H1 (cell line): ENCODE measurements around the gene MT1H. TPM values are rescaled to one million over a fixed set of nuclear protein-coding genes. Genes with fewer than 3 reads are reported as not detected.

ENCODE experiments used
- CTCF ChIA-PET: fragments of 300-600 bp; sonication (Branson Sonifier 250); formaldehyde crosslinking; loops from one replicate; lab custom pipeline; 2021; ENCODE audit not compliant: partially characterized antibody; lab: Charles Lee
- POLR2A ChIA-PET: fragments of 300-600 bp; sonication (Branson Sonifier 250); formaldehyde crosslinking; loops from one replicate; lab custom pipeline; 2021; ENCODE audit warnings: inconsistent platforms; ENCODE audit not compliant: partially characterized antibody; lab: Charles Lee
- DNase-seq, 2 experiments: peaks; one replicate each; pipeline versions ENCODE4 v3.0.0 to v3.0.0-alpha.2; 2010 to 2022; ENCODE audit warnings: low spot score in 2 of 2, low read depth in 1 of 2, mixed read lengths in 1 of 2
- FAIRE-seq: peaks from 2 replicates; lab custom pipeline; 2011; peaks lifted over from hg19 to GRCh38; lab: Jason Lieb, UNC
- H2AFZ ChIP-seq: 2 replicates; pipeline ENCODE4 v1.8.1; 2012; ENCODE audit warnings: low read length, inconsistent platforms
- H2AK5ac ChIP-seq: 2 replicates; pipeline ENCODE4 v1.6.1; 2013; ENCODE audit warnings: low read depth, low read length
- H2BK120ac ChIP-seq: replicated peaks from 2 replicates; pipeline ENCODE3; 2013; ENCODE audit warnings: low read depth, low read length, inconsistent platforms
- H2BK12ac ChIP-seq: 2 replicates; pipeline ENCODE4 v1.6.1; 2013; ENCODE audit warnings: low read depth, low read length
- H2BK15ac ChIP-seq: 2 replicates; pipeline ENCODE4 v1.6.1; 2013; ENCODE audit warnings: low read length
- H2BK20ac ChIP-seq: 2 replicates; pipeline ENCODE4 v1.6.1; 2013; ENCODE audit warnings: low read length
- H2BK5ac ChIP-seq: 2 replicates; pipeline ENCODE4 v1.6.1; 2013; ENCODE audit warnings: low read depth, low read length
- H3K14ac ChIP-seq: 2 replicates; pipeline ENCODE4 v1.6.1; 2013; ENCODE audit warnings: inconsistent platforms; ENCODE audit not compliant: insufficient read length
- H3K18ac ChIP-seq: 2 replicates; pipeline ENCODE4 v1.6.1; 2013; ENCODE audit warnings: low read length; ENCODE audit errors: extremely low read depth
- H3K23ac ChIP-seq: 2 replicates; pipeline ENCODE4 v1.6.1; 2013; ENCODE audit warnings: inconsistent platforms; ENCODE audit not compliant: insufficient read length
- H3K23me2 ChIP-seq: 2 replicates; pipeline ENCODE4 v1.6.1; 2013; ENCODE audit warnings: low read depth, low read length
- H3K27ac ChIP-seq: 2 replicates; pipeline ENCODE4 v1.6.1; 2011; ENCODE audit warnings: low read depth, low read length, inconsistent platforms
- H3K27me3 ChIP-seq, 4 experiments: replicated peaks in 1 of 4; 1 replicate in 1 of 4; 2 replicates in 3 of 4; pipeline versions ENCODE4 v1.6.1 to v1.8.1; 2011 to 2013; ENCODE audit warnings: low read length in 3 of 4, mild to moderate bottlenecking in 3 of 4, inconsistent platforms in 2 of 4, mixed read lengths in 2 of 4, moderate library complexity in 1 of 4; ENCODE audit not compliant: control insufficient read depth in 3 of 4, insufficient read depth in 3 of 4; ENCODE audit errors: extremely low read depth in 1 of 4
- H3K36me3 ChIP-seq, 4 experiments: 2 replicates each; pipeline versions ENCODE4 v1.6.1 to v1.8.1; 2011 to 2013; ENCODE audit warnings: mild to moderate bottlenecking in 4 of 4, low read length in 3 of 4, moderate library complexity in 2 of 4, control low read depth in 1 of 4, inconsistent platforms in 1 of 4; ENCODE audit not compliant: insufficient read depth in 4 of 4, control insufficient read depth in 2 of 4
- H3K4ac ChIP-seq: replicated peaks from 2 replicates; pipeline ENCODE3; 2013; ENCODE audit warnings: low read length, low read depth, mixed read lengths, inconsistent platforms; ENCODE audit not compliant: insufficient read length
- H3K4me1 ChIP-seq, 4 experiments: replicated peaks in 1 of 4; 1 replicate in 1 of 4; 2 replicates in 3 of 4; pipeline versions ENCODE4 v1.6.1 to v1.8.1; 2011 to 2013; ENCODE audit warnings: low read length in 3 of 4, inconsistent platforms in 2 of 4, mixed read lengths in 1 of 4; ENCODE audit not compliant: insufficient read depth in 4 of 4, control insufficient read depth in 3 of 4
- H3K4me2 ChIP-seq, 2 experiments: 2 replicates each; pipeline versions ENCODE4 v1.6.1 to v1.8.1; 2011 to 2013; ENCODE audit warnings: low read depth in 2 of 2, low read length in 2 of 2, control low read depth in 1 of 2, inconsistent platforms in 1 of 2, mild to moderate bottlenecking in 1 of 2; ENCODE audit not compliant: insufficient read depth in 1 of 2
- H3K4me3 ChIP-seq, 4 experiments: fragments of 200-600, 300-600 bp in 1 of 4; sonication (generic), shearing (Covaris generic), sonication (Bioruptor Twin) in 1 of 4; 2 replicates each; pipeline versions ENCODE4 v1.5.1 to v1.8.1; 2011 to 2016; ENCODE audit warnings: low read length in 4 of 4, low read depth in 3 of 4, control low read depth in 2 of 4, inconsistent platforms in 2 of 4, mild to moderate bottlenecking in 2 of 4, mixed read lengths in 1 of 4, moderate library complexity in 1 of 4; ENCODE audit not compliant: insufficient read depth in 2 of 4; ENCODE audit errors: extremely low read depth in 1 of 4
- H3K56ac ChIP-seq: replicated peaks from 2 replicates; pipeline ENCODE3; 2013; ENCODE audit warnings: low read depth, mild to moderate bottlenecking, mixed read lengths, low read length, inconsistent platforms; ENCODE audit not compliant: insufficient read length
- H3K79me1 ChIP-seq: 2 replicates; pipeline ENCODE4 v1.6.1; 2013; ENCODE audit warnings: low read depth, low read length, control low read depth
- H3K79me2 ChIP-seq, 2 experiments: 2 replicates each; pipeline versions ENCODE4 v1.6.1 to v1.8.1; 2012 to 2013; ENCODE audit warnings: low read length in 2 of 2, mild to moderate bottlenecking in 2 of 2, inconsistent platforms in 1 of 2; ENCODE audit not compliant: insufficient read depth in 2 of 2, control insufficient read depth in 1 of 2
- H3K9ac ChIP-seq, 4 experiments: replicated peaks in 1 of 4; 1 replicate in 1 of 4; 2 replicates in 3 of 4; pipeline versions ENCODE4 v1.6.1 to v1.8.1; 2011 to 2013; ENCODE audit warnings: low read depth in 3 of 4, low read length in 3 of 4, control low read depth in 2 of 4, mild to moderate bottlenecking in 2 of 4, moderate library complexity in 2 of 4, inconsistent platforms in 1 of 4; ENCODE audit errors: extremely low read depth in 1 of 4
- H3K9me3 ChIP-seq, 2 experiments: 2 replicates each; pipeline versions ENCODE4 v1.6.1 to v1.8.1; 2012 to 2013; ENCODE audit warnings: mild to moderate bottlenecking in 2 of 2, moderate library complexity in 2 of 2, control low read depth in 1 of 2, inconsistent platforms in 1 of 2, low read depth in 1 of 2, low read length in 1 of 2, mixed read lengths in 1 of 2; ENCODE audit not compliant: insufficient read depth in 2 of 2
- H4K20me1 ChIP-seq, 2 experiments: replicated peaks in 1 of 2; 2 replicates each; pipeline versions ENCODE3 to v1.8.1; 2011 to 2013; ENCODE audit warnings: inconsistent platforms in 2 of 2, low read length in 2 of 2, mild to moderate bottlenecking in 1 of 2; ENCODE audit not compliant: insufficient read depth in 2 of 2, control insufficient read depth in 1 of 2
- H4K5ac ChIP-seq: 2 replicates; pipeline ENCODE4 v1.6.1; 2013; ENCODE audit warnings: low read length, low read depth, mixed read lengths, inconsistent platforms; ENCODE audit not compliant: insufficient read length
- H4K8ac ChIP-seq: 2 replicates; pipeline ENCODE4 v1.8.0; 2013; ENCODE audit warnings: mild to moderate bottlenecking, moderate library complexity, low read length, inconsistent platforms; ENCODE audit not compliant: insufficient read depth; ENCODE audit errors: extremely low read depth
- H4K91ac ChIP-seq: replicated peaks from 2 replicates; pipeline ENCODE3; 2013; ENCODE audit warnings: low read length, mixed read lengths, inconsistent platforms; ENCODE audit not compliant: insufficient read length
- CREB1 ChIP-seq: IDR thresholded peaks from 2 replicates; pipeline ENCODE4 v1.6.1; 2012; ENCODE audit warnings: inconsistent platforms
- EP300 ChIP-seq, 2 experiments: IDR thresholded peaks; 1 replicate in 1 of 2; 2 replicates in 1 of 2; pipeline ENCODE4 v1.6.1; 2011 to 2012; ENCODE audit warnings: low read depth in 2 of 2, low read length in 2 of 2, mild to moderate bottlenecking in 2 of 2, borderline replicate concordance in 1 of 2, inconsistent platforms in 1 of 2, moderate library complexity in 1 of 2
- GTF2F1 ChIP-seq: IDR thresholded peaks from 2 replicates; pipeline ENCODE4 v1.6.1; 2012; ENCODE audit warnings: low read depth, low read length, improper control_type of control experiment, borderline replicate concordance
- HDAC6 ChIP-seq: IDR thresholded peaks from one replicate; pipeline ENCODE4 v1.7.1; 2012; ENCODE audit warnings: low read depth, mild to moderate bottlenecking, inconsistent platforms, low read length, moderate library complexity
- JUN ChIP-seq: IDR thresholded peaks from 2 replicates; pipeline ENCODE4 v1.6.1; 2011; ENCODE audit warnings: low read depth, mild to moderate bottlenecking, improper control_type of control experiment, low read length
- JUND ChIP-seq: IDR thresholded peaks from 2 replicates; pipeline ENCODE4 v1.6.1; 2011; ENCODE audit warnings: mild to moderate bottlenecking, improper control_type of control experiment, low read length
- KDM1A ChIP-seq: fragments of 200-600, 300-600 bp; sonication (generic); IDR thresholded peaks from 2 replicates; pipeline ENCODE4 v1.7.1; 2016; ENCODE audit warnings: mild to moderate bottlenecking, low read length, borderline replicate concordance
- KDM4A ChIP-seq: IDR thresholded peaks from one replicate; pipeline ENCODE4 v1.7.1; 2012; ENCODE audit warnings: low read depth, mild to moderate bottlenecking, moderate library complexity, low read length, inconsistent platforms; ENCODE audit not compliant: severe bottlenecking
- POU5F1 ChIP-seq: IDR thresholded peaks from 2 replicates; pipeline ENCODE4 v1.6.1; 2011; ENCODE audit warnings: low read depth, mild to moderate bottlenecking, low read length, moderate library complexity
- SIRT6 ChIP-seq: IDR thresholded peaks from one replicate; pipeline ENCODE4 v1.7.1; 2012; ENCODE audit warnings: low read length, inconsistent platforms
- SP1 ChIP-seq: IDR thresholded peaks from 2 replicates; pipeline ENCODE4 v1.6.1; 2011; ENCODE audit warnings: low read depth, low read length
- SRF ChIP-seq: IDR thresholded peaks from 2 replicates; pipeline ENCODE4 v1.6.1; 2011; ENCODE audit warnings: mild to moderate bottlenecking, low read depth, low read length, moderate library complexity
- TAF7 ChIP-seq: optimal IDR thresholded peaks from 2 replicates; pipeline ENCODE3; 2011; ENCODE audit warnings: low read depth, mild to moderate bottlenecking, inconsistent platforms, low read length, moderate library complexity, borderline replicate concordance
- TCF12 ChIP-seq: IDR thresholded peaks from 2 replicates; pipeline ENCODE4 v1.6.1; 2011; ENCODE audit warnings: low read depth, mild to moderate bottlenecking, low read length
- WGBS, 2 experiments: shearing (Covaris generic) in 1 of 2; methylation state at CpG; one replicate each; pipeline versions ENCODE4 v1.1.6 to v1.1.7; 2013 to 2015; ENCODE audit warnings: low lambda C conversion rate in 2 of 2, mixed read lengths in 2 of 2, inconsistent platforms in 1 of 2, low coverage in 1 of 2, missing lambda C conversion rate in 1 of 2; ENCODE audit not compliant: insufficient replicate concordance in 2 of 2, insufficient coverage in 1 of 2, insufficient read length in 1 of 2; ENCODE audit errors: extremely low coverage in 1 of 2, missing lambda C conversion rate in 1 of 2; 5-methylcytosine and 5-hydroxymethylcytosine counted together
- polyA plus RNA-seq, 7 experiments: library from polyadenylated mRNA; depleted of rRNA in 3 of 7; stranded (reverse) in 5 of 7; unstranded in 2 of 7; fragments of >200 nt in 5 of 7; fragments of 200-250 nt in 2 of 7; gene quantifications; 1 replicate in 5 of 7; 2 replicates in 1 of 7; 4 replicates in 1 of 7; pipeline versions ENCODE4 v1.2.1 to v1.2.3, GENCODE V29; 2011 to 2013; ENCODE audit warnings: missing spikeins in 2 of 7, mixed read lengths in 2 of 7
- total RNA-seq: library from RNA; stranded (reverse); fragmentation: NEBNext Ultra II Directional; extraction: Animal tissue kit (Norgen Biotek cat#: 25700); gene quantifications from 2 replicates; pipeline ENCODE4 v1.2.1, GENCODE V29; 2021

The MT1H gene
- total and polyA plus RNA-seq, 2 of the 8 experiments (the other 6 are each of a cell fraction or from before 2014, with no cell fraction given), result 11.9 to 95.7 TPM

DNA sequence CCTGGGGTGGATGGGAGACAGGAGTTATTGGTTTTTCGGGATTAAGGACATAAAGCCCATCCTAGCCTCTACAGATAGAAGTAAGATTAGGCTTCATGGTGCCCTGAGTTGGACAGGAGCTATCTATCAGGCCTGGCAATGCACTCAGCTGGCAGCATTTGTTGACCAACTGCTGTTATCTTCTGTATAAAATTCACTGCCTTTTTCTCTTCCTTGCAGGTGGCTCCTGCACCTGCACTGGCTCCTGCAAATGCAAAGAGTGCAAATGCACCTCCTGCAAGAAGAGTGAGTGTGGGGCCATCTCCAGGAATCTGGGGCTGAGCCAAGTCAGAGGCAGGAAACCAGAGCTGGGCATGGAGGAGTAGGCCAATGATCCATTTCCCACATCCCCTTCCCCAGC, 30.6 kb upstream of the MT1H start:
- CTCF ChIA-PET, result interaction anchor here (0.8 to 3.6 kb wide), 10 partner anchors 8 to 62 kb away, joined by 3 to 14 read pairs (median 4); partner anchors contain the start of genes MT1E, MT1G and MT1H
- H3K9me3 ChIP-seq, result no peaks in the 10 kb centered on the region
- H2BK15ac ChIP-seq, result no peak overlapping the region
- H2BK12ac ChIP-seq, result no peak overlapping the region
- no peak overlapping the region for H2AK5ac ChIP-seq
- H3K27ac ChIP-seq, result no peak overlapping the region
- 45% methylated on average over 1 of the region's 1 CpG; no CpG with 5 or more reads in 1 of the 2 experiments for WGBS, 2 experiments
- no peak overlapping the region for H3K9ac ChIP-seq
- no peaks in the 10 kb centered on the region for H3K79me2 ChIP-seq
- no peaks in the 10 kb centered on the region; a peak in 1 of 8 replicates for H3K36me3 ChIP-seq
- H3K14ac ChIP-seq, result no peak overlapping the region
- H3K23ac ChIP-seq, result no peak overlapping the region
- H3K18ac ChIP-seq, result no peak overlapping the region
- no peaks in the 10 kb centered on the region for H3K79me1 ChIP-seq
- H3K4me3 ChIP-seq, result no peak overlapping the region
- FAIRE-seq, result no peak
- POLR2A ChIA-PET, result interaction anchor here (1.0 to 6.3 kb wide), 8 partner anchors 10 to 46 kb away, joined by 3 to 30 read pairs (median 3); partner anchors contain the start of genes MT1E and MT1F
- H4K8ac ChIP-seq, result no peak overlapping the region
- H3K4me2 ChIP-seq, result peak overlapping the region in 1 of 2 experiments; percentile 73; a peak in 1 of 4 replicates
- no peak overlapping the region for H2BK20ac ChIP-seq
- no peak overlapping the region for H3K4ac ChIP-seq
- H3K4me1 ChIP-seq, result peaks cover 3 to 24% (median 9%) of the 10 kb centered on the region in 4 experiments
- H4K5ac ChIP-seq, result no peak overlapping the region
- no peak overlapping the region for H3K56ac ChIP-seq
- H4K20me1 ChIP-seq, result peaks cover 8 to 34% of the 10 kb centered on the region in 2 experiments
- H3K23me2 ChIP-seq, result peaks cover 9% of the 10 kb centered on the region
- H2BK5ac ChIP-seq, result no peak overlapping the region
- no peak overlapping the region for H4K91ac ChIP-seq
- peaks cover 90 to 100% (median 99%) of the 10 kb centered on the region in 4 experiments for H3K27me3 ChIP-seq
- DNase-seq, result no peak
- no peak overlapping the region for H2AFZ ChIP-seq
- no peak overlapping the region for H2BK120ac ChIP-seq
- no peak for TF ChIP-seq TCF12
- no peak for TF ChIP-seq JUND
- TF ChIP-seq SRF, result no peak
- no peak for TF ChIP-seq POU5F1
- no peak for TF ChIP-seq TAF7
- no peak for TF ChIP-seq KDM1A
- no peak for TF ChIP-seq EP300 (IDR thresholded peaks at IDR 0.05; ENCODE audit: borderline replicate concordance in 1 of 2, low read depth in 2 of 2, low read length in 2 of 2)
- no peak for TF ChIP-seq SIRT6
- TF ChIP-seq KDM4A, result no peak
- no peak for TF ChIP-seq SP1
- no peak for TF ChIP-seq JUN
- TF ChIP-seq HDAC6, result no peak
- no peak for TF ChIP-seq GTF2F1
- TF ChIP-seq CREB1, result no peak
